ENCODE data around the gene MICAL3.

The MICAL3 gene

GRCh38 chr22:17743661-17744411 is 280.5 kb downstream of the MICAL3 start:
- no peak for DNase-seq

GRCh38 chr22:17742527-17742902 is 281.8 kb downstream of the MICAL3 start:
- DNase-seq, result peak; percentile 70 to 72

GRCh38 chr22:17741866-17742526 is 282.4 kb downstream of the MICAL3 start:
- DNase-seq, result no peak

GRCh38 chr22:17739196-17739975 is 285.0 kb downstream of the MICAL3 start:
- DNase-seq, result no peak

GRCh38 chr22:17738386-17739128 is 285.8 kb downstream of the MICAL3 start:
- no peak for DNase-seq

Data from CD4-positive, alpha-beta T cell treated with Interleukin-1 beta for 1 hour (primary cell).